Gastroesophageal sphincter (tissue), 4 donors: ENCODE results near the gene ATG16L1. TPM values are rescaled to one million over a fixed set of nuclear protein-coding genes. Genes with fewer than 3 reads are reported as not detected.

Experiments
- ATAC-seq: fragments of 150-250 bp; one replicate; pipeline ENCODE4 v1.9.1; 2016; ENCODE audit warnings: mild to moderate bottlenecking, moderate library complexity
- H3K27ac ChIP-seq, 4 donors: fragments of 200-600 bp; sonication (generic) in 3 of 4; 1 replicate in 3 of 4; 2 replicates in 1 of 4; pipeline ENCODE4 v1.5.1; 2016 to 2019
- H3K27me3 ChIP-seq: fragments of 200-600 bp; sonication (generic); one replicate; pipeline ENCODE4 v1.5.1; 2019
- H3K36me3 ChIP-seq, 2 donors: fragments of 200-600 bp; sonication (generic); one replicate each; pipeline ENCODE4 v1.5.1; 2019; ENCODE audit warnings: control low read depth in 1 of 2
- H3K4me1 ChIP-seq, 3 donors: fragments of 200-600 bp; sonication (generic); 1 replicate in 2 of 3; 2 replicates in 1 of 3; pipeline ENCODE4 v1.5.1; 2016 to 2019; ENCODE audit warnings: control low read depth in 2 of 3
- H3K4me3 ChIP-seq, 2 donors: fragments of 200-600 bp; sonication (generic); one replicate each; pipeline ENCODE4 v1.5.1; 2019; ENCODE audit warnings: mild to moderate bottlenecking in 1 of 2, moderate library complexity in 1 of 2
- H3K9me3 ChIP-seq, 3 donors: fragments of 200-600 bp; sonication (generic); one replicate each; pipeline ENCODE4 v1.5.1; 2017 to 2019; ENCODE audit warnings: control low read depth in 2 of 3
- CTCF ChIP-seq, 4 experiments: fragments of 200-600 bp in 2 of 4; fragments of 450-650 bp in 2 of 4; sonication (generic) in 1 of 4; IDR thresholded peaks; one replicate each; pipeline ENCODE4 v1.5.1; 2017 to 2019; ENCODE audit warnings: antibody characterized with exemption in 4 of 4, mild to moderate bottlenecking in 2 of 4, moderate library complexity in 2 of 4
- EP300 ChIP-seq: sonication (generic); formaldehyde crosslinking; IDR thresholded peaks from one replicate; pipeline ENCODE4 v1.6.1; 2017; ENCODE audit warnings: antibody characterized with exemption, mild to moderate bottlenecking
- POLR2A ChIP-seq, 2 donors: fragments of 450-650 bp; IDR thresholded peaks; one replicate each; pipeline ENCODE4 v1.6.1; 2017; ENCODE audit warnings: antibody characterized with exemption in 2 of 2, mild to moderate bottlenecking in 2 of 2, moderate library complexity in 1 of 2
- POLR2AphosphoS5 ChIP-seq: sonication (generic); formaldehyde crosslinking; IDR thresholded peaks from one replicate; pipeline ENCODE4 v1.6.1; 2017; ENCODE audit warnings: antibody characterized with exemption
- WGBS, 2 donors: methylation state at CpG; one replicate each; pipeline ENCODE4 v1.1.5; 2018; ENCODE audit warnings: low coverage in 1 of 2; 5-methylcytosine and 5-hydroxymethylcytosine counted together
- total RNA-seq, 4 donors: library from RNA; depleted of rRNA; stranded (reverse); fragments of >200 nt; gene quantifications; one replicate each; pipeline ENCODE4 v1.1.0, GENCODE V29; 2016

The ATG16L1 gene
- total RNA-seq, 4 donors from 2014 or later = 24.0 to 46.1 (median 33.8) TPM

GRCh38 chr2:233273120-233273519, 21.6 kb downstream of the ATG16L1 start:
- no peaks in the 10 kb centered on the region for H3K27me3 ChIP-seq
- H3K4me1 ChIP-seq = no peaks in the 10 kb centered on the region
- TF ChIP-seq CTCF (IDR thresholded peaks at IDR 0.05) = no peak
- no peak for TF ChIP-seq POLR2AphosphoS5
- no peak for TF ChIP-seq EP300
- TF ChIP-seq POLR2A (IDR thresholded peaks at IDR 0.05) = no peak
- WGBS, 2 donors = 98 to 100% methylated on average over 3 to 5 of the region's 6 CpGs
- H3K4me3 ChIP-seq = no peak overlapping the region
- no peak overlapping the region for H3K27ac ChIP-seq
- H3K9me3 ChIP-seq = no peaks in the 10 kb centered on the region
- peaks cover 19 to 100% of the 10 kb centered on the region in 2 donors for H3K36me3 ChIP-seq
- ATAC-seq = no peak

GRCh38 chr2:233275223-233275622, 23.8 kb downstream of the ATG16L1 start:
- ATAC-seq = no peak
- Histone ChIP-seq H3K36me3 (peaks cover 19 to 100% of the 10 kb centered on the region in 2 donors), H3K4me3 (no peak overlapping the region), H3K27ac (no peak overlapping the region), H3K4me1 (peaks cover 0 to 8% (median 1%) of the 10 kb centered on the region in 3 donors), H3K9me3 (no peaks in the 10 kb centered on the region), H3K27me3 (no peaks in the 10 kb centered on the region)
- TF ChIP-seq CTCF (IDR thresholded peaks at IDR 0.05) (no peak), POLR2A (IDR thresholded peaks at IDR 0.05) (no peak), EP300 (no peak), POLR2AphosphoS5 (no peak)
- WGBS, 2 donors = 90% methylated on average over 2 to 3 of the region's 4 CpGs

- Histone ChIP-seq H3K4me1 (peaks cover 0 to 32% (median 12%) of the 10 kb centered on the region in 3 donors), H3K4me3 (no peak overlapping the region), H3K9me3 (no peaks in the 10 kb centered on the region), H3K36me3 (peaks cover 13 to 98% of the 10 kb centered on the region in 2 donors), H3K27me3 (no peaks in the 10 kb centered on the region), H3K27ac (no peak overlapping the region)
- TF ChIP-seq POLR2AphosphoS5 (no peak), POLR2A (IDR thresholded peaks at IDR 0.05) (no peak), EP300 (no peak), CTCF (IDR thresholded peaks at IDR 0.05) (no peak)
- WGBS, 2 donors = 80 to 83% methylated on average over 2 of the region's 2 CpGs
- no peak for ATAC-seq
Observed at GRCh38 chr2:233278921-233279320, 27.4 kb downstream of the ATG16L1 start.

- 37 to 46% methylated on average over 4 of the region's 4 CpGs for WGBS, 2 donors
- ATAC-seq = no peak
- Histone ChIP-seq H3K36me3 (peaks cover 3 to 98% of the 10 kb centered on the region in 2 donors), H3K27ac (peak overlapping the region in 2 of 4 donors; percentile 17 to 44), H3K27me3 (no peaks in the 10 kb centered on the region), H3K9me3 (no peaks in the 10 kb centered on the region), H3K4me1 (peaks cover 0 to 32% (median 12%) of the 10 kb centered on the region in 3 donors), H3K4me3 (no peak overlapping the region)
- TF ChIP-seq CTCF (IDR thresholded peaks at IDR 0.05) (no peak), POLR2A (IDR thresholded peaks at IDR 0.05) (no peak), POLR2AphosphoS5 (no peak), EP300 (no peak)
Observed at GRCh38 chr2:233280114-233280693, 28.7 kb downstream of the ATG16L1 start.

- H3K27me3 ChIP-seq = no peaks in the 10 kb centered on the region
- no peak overlapping the region for H3K27ac ChIP-seq
- H3K4me1 ChIP-seq = peaks cover 0 to 32% (median 12%) of the 10 kb centered on the region in 3 donors
- TF ChIP-seq POLR2AphosphoS5 (no peak), CTCF (IDR thresholded peaks at IDR 0.05) (no peak), EP300 (no peak), POLR2A (IDR thresholded peaks at IDR 0.05) (no peak)
- H3K4me3 ChIP-seq = no peak overlapping the region
- ATAC-seq = no peak
- WGBS, 2 donors = 83 to 90% methylated on average over 2 to 3 of the region's 4 CpGs
- no peaks in the 10 kb centered on the region for H3K9me3 ChIP-seq
- peaks cover 3 to 98% of the 10 kb centered on the region in 2 donors for H3K36me3 ChIP-seq
Observed at GRCh38 chr2:233281553-233281952, 30.1 kb downstream of the ATG16L1 start.
